Heart left ventricle (tissue), 16 donors: ENCODE data around the gene SPIN1. TPM values are rescaled to one million over a fixed set of nuclear protein-coding genes. Genes with fewer than 3 reads are reported as not detected.

Experiments used
- ATAC-seq, 4 donors: fragments of 200-7000 bp; cut with Tn5 transposase; one replicate each; pipeline ENCODE4 v1.9.1; 2020 to 2022; ENCODE audit warnings: moderate library complexity in 4 of 4, mild to moderate bottlenecking in 3 of 4, moderate number of reproducible peaks in 1 of 4
- DNase-seq, 5 donors: peaks; one replicate each; pipeline ENCODE4 v3.0.0-alpha.2; 2020
- H3K27ac ChIP-seq, 12 donors: fragments of 200-600 bp; sonication (generic) in 4 of 12; one replicate each; pipeline versions ENCODE4 v1.5.0 to v1.8.0; 2016 to 2022; ENCODE audit warnings: mild to moderate bottlenecking in 2 of 12
- H3K27me3 ChIP-seq, 9 donors: fragments of 200-600 bp; sonication (generic) in 2 of 9; one replicate each; pipeline versions ENCODE4 v1.5.1 to v1.8.0; 2016 to 2022; ENCODE audit warnings: mild to moderate bottlenecking in 3 of 9
- H3K36me3 ChIP-seq, 9 donors: fragments of 200-600 bp; sonication (generic) in 2 of 9; one replicate each; pipeline versions ENCODE4 v1.5.0 to v1.8.0; 2018 to 2022; ENCODE audit warnings: mild to moderate bottlenecking in 2 of 9
- H3K4me1 ChIP-seq, 12 donors: fragments of 200-600 bp; sonication (generic) in 4 of 12; one replicate each; pipeline versions ENCODE4 v1.5.0 to v1.8.0; 2016 to 2022; ENCODE audit warnings: mild to moderate bottlenecking in 3 of 12
- H3K4me3 ChIP-seq, 12 donors: fragments of 200-600 bp; sonication (generic) in 4 of 12; one replicate each; pipeline versions ENCODE4 v1.5.0 to v1.8.0; 2017 to 2022; ENCODE audit warnings: mild to moderate bottlenecking in 9 of 12, moderate library complexity in 4 of 12
- H3K9me3 ChIP-seq, 12 donors: fragments of 200-600 bp; sonication (generic) in 4 of 12; one replicate each; pipeline versions ENCODE4 v1.5.0 to v1.8.0; 2016 to 2022; ENCODE audit warnings: mild to moderate bottlenecking in 1 of 12
- POLR2A ChIP-seq, 2 donors: fragments of 450-650 bp; IDR thresholded peaks; one replicate each; pipeline ENCODE4 v1.6.1; 2017; ENCODE audit warnings: antibody characterized with exemption in 2 of 2, mild to moderate bottlenecking in 2 of 2, moderate library complexity in 2 of 2
- WGBS, 4 donors: extraction: QIAGEN DNeasy Blood & Tissue Kit in 2 of 4; methylation state at CpG; one replicate each; pipeline versions ENCODE4 v1.1.5 to v1.1.7; 2013 to 2018; 5-methylcytosine and 5-hydroxymethylcytosine counted together
- intact Hi-C, 10 donors: fragments of 100-400 bp; cut with DNase I; formaldehyde crosslinking; loops; one replicate each; pipeline versions ENCODE4 v1.11.1 to v1.14.2; 2022
- polyA plus RNA-seq, 2 donors: library from polyadenylated mRNA; stranded (reverse); fragments of 200-250 nt; gene quantifications; one replicate each; pipeline ENCODE4 v1.2.3, GENCODE V29; 2013
- total RNA-seq, 9 donors: library from RNA; depleted of rRNA in 2 of 9; stranded (reverse); fragments of >200 nt in 2 of 9; fragmentation: NEBNext Ultra II Directional in 3 of 9; extraction: Animal tissue kit (Norgen Biotek cat#: 25700) in 3 of 9; gene quantifications; one replicate each; pipeline versions ENCODE4 v1.1.0 to v1.2.4, GENCODE V29; 2016 to 2023
- TF ChIP-seq, protein P1 (sequence below), 12 donors: fragments of 200-600 bp; sonication (generic) in 4 of 12; IDR thresholded peaks; one replicate each; pipeline versions ENCODE4 v1.5.0 to v1.8.0; 2018 to 2022; ENCODE audit warnings: antibody characterized with exemption in 12 of 12, mild to moderate bottlenecking in 5 of 12
- donor health status: ischemic (EF 13 %, LVEDD 7.1; RV severe dilation, severe dysfunction).
- donor health status: healthy with polysubstance abuse.
- donor health status: DM: no; HTN: yes; CAD: no.
- donor health status: DM: no; HTN: no; CAD: no.
- donor health status: ischemic (EF 25% LVEDD 6.9; RV normal size, moderate dysfunction).
- donor health status: ischemic (EF 25% LVEDD 5.7; RV mildly dilated, moderate dysfunction).
- donor health status: healthy.
- donor health status: DM: yes; HTN: yes; CAD: no.
- donor health status: ischemic (EF 35%, LVEDD 5.7; RV mildly dilated, moderate dysfunction).
- donor health status: nonischemic (EF 11% LVEDD 7.7; RV severe dilation, severe dysfunction).
- donor health status: DM: yes; HTN: yes; CAD: no.
- donor health status: PGD.
- donor health status: ischemic (EF 29% LVEDD 5.4; RV normal size, mild dysfunction).
- donor health status: nonischemic (EF 23%, LVEDD 6.1; RV moderate dilation, normal function).

The SPIN1 gene
- total and polyA plus RNA-seq, 11 donors: 17.8 to 61.2 (median 43.4) TPM

DNA sequence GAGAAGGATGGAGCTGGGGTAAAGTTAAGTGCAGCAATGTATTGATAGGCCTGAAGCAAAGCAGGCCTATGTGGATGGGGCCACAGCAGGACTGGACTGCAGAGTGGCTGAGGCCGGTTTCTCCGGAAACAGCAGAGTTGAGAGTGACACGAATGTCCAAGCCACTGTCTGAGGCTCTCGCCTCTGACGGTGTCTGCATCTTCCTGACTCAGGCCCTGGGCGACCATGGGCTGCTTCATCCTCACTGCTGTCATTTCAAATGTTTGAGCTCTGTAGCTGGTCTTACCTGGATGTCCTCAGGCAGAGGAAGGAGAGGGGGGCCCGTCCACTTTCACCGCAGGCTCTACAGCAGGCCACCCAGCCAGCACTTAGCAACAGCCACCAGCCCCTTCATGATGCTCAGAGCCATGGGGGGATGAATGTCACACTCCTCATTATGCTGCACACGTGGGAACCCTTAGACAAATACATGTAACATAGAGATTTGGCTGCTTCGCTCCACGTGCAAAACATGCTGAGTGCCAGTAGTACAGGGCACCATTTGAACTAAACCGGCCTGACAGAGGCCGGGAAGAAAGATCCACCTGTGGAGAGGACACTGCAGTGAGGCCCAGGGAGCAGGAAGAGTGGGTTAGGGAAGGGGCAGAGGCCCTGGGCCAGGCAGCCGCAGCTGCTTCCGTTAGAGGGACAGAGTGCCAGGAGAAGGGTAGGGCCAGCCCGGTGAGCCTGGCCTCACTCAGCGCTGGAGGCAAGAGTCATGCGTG, 115.0 kb downstream of the SPIN1 start:
- Histone ChIP-seq H3K4me1 (peaks cover 0 to 9% (median 0%) of the 10 kb centered on the region in 12 donors), H3K9me3 (peaks cover 0 to under 1% (median 0%) of the 10 kb centered on the region in 12 donors), H3K27me3 (no peaks in the 10 kb centered on the region), H3K27ac (no peak overlapping the region), H3K36me3 (no peaks in the 10 kb centered on the region), H3K4me3 (no peak overlapping the region)
- no peak for DNase-seq
- WGBS, 4 donors: 82 to 94% (median 91%) methylated on average over 16 to 18 of the region's 18 CpGs
- intact Hi-C loops: no loop called here
- no peak for ATAC-seq
- no peak for TF ChIP-seq POLR2A (IDR thresholded peaks at IDR 0.05)
- TF ChIP-seq, protein P1, sequence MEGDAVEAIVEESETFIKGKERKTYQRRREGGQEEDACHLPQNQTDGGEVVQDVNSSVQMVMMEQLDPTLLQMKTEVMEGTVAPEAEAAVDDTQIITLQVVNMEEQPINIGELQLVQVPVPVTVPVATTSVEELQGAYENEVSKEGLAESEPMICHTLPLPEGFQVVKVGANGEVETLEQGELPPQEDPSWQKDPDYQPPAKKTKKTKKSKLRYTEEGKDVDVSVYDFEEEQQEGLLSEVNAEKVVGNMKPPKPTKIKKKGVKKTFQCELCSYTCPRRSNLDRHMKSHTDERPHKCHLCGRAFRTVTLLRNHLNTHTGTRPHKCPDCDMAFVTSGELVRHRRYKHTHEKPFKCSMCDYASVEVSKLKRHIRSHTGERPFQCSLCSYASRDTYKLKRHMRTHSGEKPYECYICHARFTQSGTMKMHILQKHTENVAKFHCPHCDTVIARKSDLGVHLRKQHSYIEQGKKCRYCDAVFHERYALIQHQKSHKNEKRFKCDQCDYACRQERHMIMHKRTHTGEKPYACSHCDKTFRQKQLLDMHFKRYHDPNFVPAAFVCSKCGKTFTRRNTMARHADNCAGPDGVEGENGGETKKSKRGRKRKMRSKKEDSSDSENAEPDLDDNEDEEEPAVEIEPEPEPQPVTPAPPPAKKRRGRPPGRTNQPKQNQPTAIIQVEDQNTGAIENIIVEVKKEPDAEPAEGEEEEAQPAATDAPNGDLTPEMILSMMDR (IDR thresholded peaks at IDR 0.05): no peak

DNA sequence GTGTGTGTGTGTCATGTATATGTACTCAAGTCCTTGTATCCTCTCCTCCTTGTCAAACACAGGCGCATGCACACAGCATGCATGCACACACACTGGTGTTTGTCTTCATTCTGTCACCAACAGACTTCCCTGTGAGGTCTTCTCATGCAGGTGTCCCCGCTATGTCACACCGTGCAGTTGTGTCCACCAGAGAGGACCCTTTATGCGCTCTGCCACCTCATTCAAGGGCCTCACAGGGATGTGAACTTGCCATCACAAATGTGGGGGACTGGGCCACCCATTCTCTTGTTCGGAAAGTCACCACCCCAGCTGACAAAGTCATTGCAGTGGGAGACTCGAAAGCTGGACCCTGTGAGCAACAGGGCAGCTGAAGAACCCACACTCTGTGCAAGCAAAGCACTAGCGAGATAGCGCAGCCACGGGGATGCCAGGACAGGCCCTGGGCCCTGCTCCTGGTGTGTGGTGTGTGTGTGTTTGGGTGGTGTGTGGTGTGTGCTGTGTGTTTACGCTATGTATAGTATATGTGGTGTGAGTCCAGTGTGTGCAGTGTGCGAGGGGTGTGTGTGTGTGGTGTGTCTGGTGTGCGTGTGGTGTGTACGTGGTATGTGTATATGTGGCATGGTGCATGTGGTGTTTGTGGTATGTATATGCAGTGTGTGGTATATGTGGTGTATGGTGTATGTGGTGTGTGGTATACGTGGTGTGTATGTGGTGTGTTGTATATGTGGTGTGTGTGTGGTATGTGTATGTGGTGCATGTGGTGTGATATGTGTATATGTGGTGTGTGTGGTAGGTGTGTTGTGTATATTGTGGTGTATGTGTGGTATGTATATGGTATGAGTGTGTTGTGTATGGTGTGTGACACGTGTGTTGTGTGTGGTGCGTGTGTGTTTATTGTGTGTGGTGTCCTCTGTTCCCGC, 115.9 kb downstream of the SPIN1 start:
- peak in 1 of 4 donors; percentile 52 for ATAC-seq
- TF ChIP-seq, protein P1 (IDR thresholded peaks at IDR 0.05): no peak
- no peak for TF ChIP-seq POLR2A (IDR thresholded peaks at IDR 0.05)
- no peaks in the 10 kb centered on the region for H3K27me3 ChIP-seq

DNA sequence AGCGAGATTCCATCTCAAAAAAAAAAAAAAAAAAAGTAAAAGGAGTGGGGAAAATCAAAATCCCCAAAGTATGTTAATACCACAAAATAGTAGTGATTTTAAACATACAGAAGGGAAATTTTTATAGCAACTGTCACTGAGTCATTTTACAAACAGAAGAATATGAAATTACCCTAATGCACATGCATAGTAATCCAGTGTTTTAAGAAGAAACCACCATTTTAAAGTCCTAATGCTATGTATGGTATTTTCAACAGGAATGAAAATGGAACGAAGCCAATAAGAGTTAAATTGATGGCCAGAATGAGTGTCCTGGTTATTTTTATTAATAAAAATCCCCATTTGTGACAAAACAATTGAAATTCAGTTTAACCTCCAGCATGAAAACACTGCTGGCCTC, 120.1 kb downstream of the SPIN1 start:
- no peaks in the 10 kb centered on the region for H3K27me3 ChIP-seq
- 87 to 96% (median 95%) methylated on average over 2 of the region's 2 CpGs for WGBS, 4 donors
- DNase-seq: no peak
- intact Hi-C loops: no loop called here
- H3K27ac ChIP-seq: no peak overlapping the region
- no peak overlapping the region for H3K4me3 ChIP-seq
- H3K9me3 ChIP-seq: peaks cover 0 to 10% (median 0%) of the 10 kb centered on the region in 12 donors
- H3K36me3 ChIP-seq: no peaks in the 10 kb centered on the region
- no peak for TF ChIP-seq POLR2A (IDR thresholded peaks at IDR 0.05)
- TF ChIP-seq, protein P1 (IDR thresholded peaks at IDR 0.05): no peak
- H3K4me1 ChIP-seq: no peaks in the 10 kb centered on the region
- no peak for ATAC-seq

More for the DNA sequence above, 115.9 kb downstream of the SPIN1 start:
- H3K36me3 ChIP-seq: no peaks in the 10 kb centered on the region
- no peak overlapping the region for H3K27ac ChIP-seq
- WGBS, 4 donors: 93 to 98% (median 95%) methylated on average over 17 of the region's 17 CpGs
- H3K4me1 ChIP-seq: peaks cover 0 to 2% (median 0%) of the 10 kb centered on the region in 12 donors
- H3K4me3 ChIP-seq: no peak overlapping the region
- intact Hi-C loops: no loop called here
- peaks cover 0 to 8% (median 0%) of the 10 kb centered on the region in 12 donors for H3K9me3 ChIP-seq
- DNase-seq: no peak

DNA sequence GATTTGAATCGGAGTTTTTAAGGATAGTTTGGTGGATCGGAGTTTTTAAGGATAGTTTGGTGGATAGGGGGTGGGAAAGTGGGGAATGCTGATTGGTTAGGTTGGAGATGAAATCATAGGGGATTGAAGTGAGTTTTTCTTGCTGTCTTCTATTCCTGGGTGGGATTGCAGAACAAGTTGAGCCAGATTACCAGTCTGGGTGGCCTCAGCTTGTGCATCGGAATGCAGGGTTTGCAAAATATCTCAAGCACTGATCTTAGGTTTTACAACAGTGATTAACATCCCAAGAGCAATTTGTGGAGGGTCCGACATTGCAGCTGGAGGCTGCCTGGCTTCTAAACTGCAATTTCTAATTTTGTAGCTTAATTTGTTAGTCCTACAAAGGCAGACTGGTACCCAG, 123.7 kb downstream of the SPIN1 start:
- Histone ChIP-seq H3K9me3 (peaks cover 0 to 10% (median 0%) of the 10 kb centered on the region in 12 donors), H3K27ac (no peak overlapping the region), H3K27me3 (no peaks in the 10 kb centered on the region), H3K36me3 (no peaks in the 10 kb centered on the region), H3K4me3 (no peak overlapping the region), H3K4me1 (no peaks in the 10 kb centered on the region)
- ATAC-seq: no peak
- intact Hi-C loops: no loop called here
- TF ChIP-seq, protein P1 (IDR thresholded peaks at IDR 0.05): no peak
- no peak for TF ChIP-seq POLR2A (IDR thresholded peaks at IDR 0.05)
- WGBS, 4 donors: 89 to 93% (median 90%) methylated on average over 4 of the region's 4 CpGs
- no peak for DNase-seq
